K562 (cell line): ENCODE measurements around the gene ELF2. TPM values are rescaled to one million over a fixed set of nuclear protein-coding genes. Genes with fewer than 3 reads are reported as not detected.

Experiments
- ATF7 ChIP-seq: fragments of 450-650 bp; IDR thresholded peaks from 2 replicates; pipeline ENCODE4 v1.7.1; 2014; ENCODE audit warnings: mild to moderate bottlenecking, moderate library complexity
- CBFA2T3 ChIP-seq: fragments of 450-650 bp; IDR thresholded peaks from 2 replicates; pipeline ENCODE4 v1.6.1; 2017
- CHD2 ChIP-seq: IDR thresholded peaks from 2 replicates; pipeline ENCODE4 v1.6.1; 2011; ENCODE audit warnings: low read depth, low read length
- E2F1 ChIP-seq: sonication (generic); formaldehyde crosslinking; IDR thresholded peaks from 2 replicates; pipeline ENCODE4 v1.8.1; 2023; ENCODE audit warnings: mild to moderate bottlenecking, missing genetic modification reagents, moderate library complexity
- ETV1 ChIP-seq: fragments of 450-650 bp; conservative IDR thresholded peaks from 2 replicates; pipeline ENCODE4 v1.6.1; 2016; ENCODE audit warnings: missing genetic modification characterization, control low read depth, low read depth, missing compliant biosample characterization
- MBD2 ChIP-seq: sonication (generic); IDR thresholded peaks from 2 replicates; pipeline ENCODE4 v1.6.1; 2016; ENCODE audit warnings: low read depth, borderline replicate concordance
- NR3C1 ChIP-seq: sonication (generic); formaldehyde crosslinking; IDR thresholded peaks from 2 replicates; pipeline ENCODE4 v1.8.1; 2022; ENCODE audit warnings: missing genetic modification reagents
- RREB1 ChIP-seq: fragments of 250-450 bp; sonication (Bioruptor Pico); IDR thresholded peaks from 2 replicates; pipeline ENCODE4 v1.4.0; 2020
- SMARCA5 ChIP-seq: fragments of 450-650 bp; IDR thresholded peaks from 2 replicates; pipeline ENCODE4 v1.6.1; 2016
- SRF ChIP-seq, 2 experiments: fragments of 250-450, 450-650 bp in 1 of 2; sonication (Bioruptor Pico) in 1 of 2; sonication (generic) in 1 of 2; formaldehyde crosslinking; IDR thresholded peaks; 2 replicates each; pipeline versions ENCODE4 v1.5.0 to v1.5.1; 2020 to 2022; ENCODE audit warnings: mild to moderate bottlenecking in 1 of 2, missing genetic modification reagents in 1 of 2
- STAG1 ChIP-seq: sonication (generic); formaldehyde crosslinking; IDR thresholded peaks from 2 replicates; pipeline ENCODE4 v1.5.0; 2020; ENCODE audit warnings: missing genetic modification reagents, borderline replicate concordance
- TAF9B ChIP-seq: fragments of 450-650 bp; IDR thresholded peaks from 2 replicates; pipeline ENCODE4 v1.6.1; 2018; ENCODE audit warnings: mild to moderate bottlenecking; ENCODE audit not compliant: partially characterized antibody
- polyA plus RNA-seq, 8 experiments: library from polyadenylated mRNA; depleted of rRNA in 4 of 8; stranded (reverse) in 5 of 8; unstranded in 3 of 8; fragments of >200 nt; fragmentation: Nextera tagmentation in 2 of 8; fragmentation: Illumina TruSeq in 1 of 8; extraction: Ambion mirVana in 2 of 8; extraction: Trizol in 1 of 8; gene quantifications; 2 replicates each; pipeline versions ENCODE4 v1.2.1 to v1.2.3, GENCODE V29; 2011 to 2014; ENCODE audit warnings: inconsistent platforms in 1 of 8, missing spikeins in 1 of 8
- total RNA-seq, 7 experiments: library from RNA; depleted of rRNA in 6 of 7; stranded (reverse); fragments of >200 nt in 6 of 7; fragmentation: Illumina TruSeq in 2 of 7; extraction: Trizol in 2 of 7; gene quantifications; 2 replicates each; pipeline versions ENCODE4 v1.2.1 to v1.2.3, GENCODE V29; 2011 to 2021; ENCODE audit warnings: low replicate concordance in 1 of 7
- TF ChIP-seq, protein P1 (sequence below): fragments of 250-450 bp; sonication (Bioruptor Pico); IDR thresholded peaks from 2 replicates; pipeline ENCODE4 v1.8.0; 2021; ENCODE audit warnings: mild to moderate bottlenecking, moderate library complexity
- TF ChIP-seq, protein P2 (sequence below): fragments of 250-450 bp; sonication (Bioruptor Pico); IDR thresholded peaks from 2 replicates; pipeline ENCODE4 v1.8.0; 2021; ENCODE audit warnings: moderate library complexity, mild to moderate bottlenecking, inconsistent platforms
- TF ChIP-seq, protein P3 (sequence below): fragments of 250-450 bp; sonication (Bioruptor Pico); IDR thresholded peaks from 2 replicates; pipeline ENCODE4 v1.4.0; 2020; ENCODE audit warnings: mild to moderate bottlenecking, moderate library complexity

The ELF2 gene
- total and polyA plus RNA-seq, 9 of the 15 experiments (the other 6 are each of a cell fraction or from before 2014, with no cell fraction given) = 9.4 to 58.7 (median 41.6) TPM

- TF ChIP-seq, protein P1, sequence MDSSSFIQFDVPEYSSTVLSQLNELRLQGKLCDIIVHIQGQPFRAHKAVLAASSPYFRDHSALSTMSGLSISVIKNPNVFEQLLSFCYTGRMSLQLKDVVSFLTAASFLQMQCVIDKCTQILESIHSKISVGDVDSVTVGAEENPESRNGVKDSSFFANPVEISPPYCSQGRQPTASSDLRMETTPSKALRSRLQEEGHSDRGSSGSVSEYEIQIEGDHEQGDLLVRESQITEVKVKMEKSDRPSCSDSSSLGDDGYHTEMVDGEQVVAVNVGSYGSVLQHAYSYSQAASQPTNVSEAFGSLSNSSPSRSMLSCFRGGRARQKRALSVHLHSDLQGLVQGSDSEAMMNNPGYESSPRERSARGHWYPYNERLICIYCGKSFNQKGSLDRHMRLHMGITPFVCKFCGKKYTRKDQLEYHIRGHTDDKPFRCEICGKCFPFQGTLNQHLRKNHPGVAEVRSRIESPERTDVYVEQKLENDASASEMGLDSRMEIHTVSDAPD (CRISPR knock-in tag) = no peak
- TF ChIP-seq E2F1 (no peak), CHD2 (no peak), ETV1 (no peak), STAG1 (CRISPR knock-in tag) (no peak), MBD2 (no peak), TAF9B (no peak), RREB1 (CRISPR knock-in tag) (peak; percentile 22; the same call in 1 of the 2 replicates), ATF7 (no peak), NR3C1 (CRISPR knock-in tag) (no peak), SMARCA5 (no peak), CBFA2T3 (no peak), SRF (CRISPR knock-in tag; IDR thresholded peaks at IDR 0.05) (no peak)
- TF ChIP-seq, protein P2, sequence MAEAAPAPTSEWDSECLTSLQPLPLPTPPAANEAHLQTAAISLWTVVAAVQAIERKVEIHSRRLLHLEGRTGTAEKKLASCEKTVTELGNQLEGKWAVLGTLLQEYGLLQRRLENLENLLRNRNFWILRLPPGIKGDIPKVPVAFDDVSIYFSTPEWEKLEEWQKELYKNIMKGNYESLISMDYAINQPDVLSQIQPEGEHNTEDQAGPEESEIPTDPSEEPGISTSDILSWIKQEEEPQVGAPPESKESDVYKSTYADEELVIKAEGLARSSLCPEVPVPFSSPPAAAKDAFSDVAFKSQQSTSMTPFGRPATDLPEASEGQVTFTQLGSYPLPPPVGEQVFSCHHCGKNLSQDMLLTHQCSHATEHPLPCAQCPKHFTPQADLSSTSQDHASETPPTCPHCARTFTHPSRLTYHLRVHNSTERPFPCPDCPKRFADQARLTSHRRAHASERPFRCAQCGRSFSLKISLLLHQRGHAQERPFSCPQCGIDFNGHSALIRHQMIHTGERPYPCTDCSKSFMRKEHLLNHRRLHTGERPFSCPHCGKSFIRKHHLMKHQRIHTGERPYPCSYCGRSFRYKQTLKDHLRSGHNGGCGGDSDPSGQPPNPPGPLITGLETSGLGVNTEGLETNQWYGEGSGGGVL (CRISPR knock-in tag) = no peak
- TF ChIP-seq, protein P3, sequence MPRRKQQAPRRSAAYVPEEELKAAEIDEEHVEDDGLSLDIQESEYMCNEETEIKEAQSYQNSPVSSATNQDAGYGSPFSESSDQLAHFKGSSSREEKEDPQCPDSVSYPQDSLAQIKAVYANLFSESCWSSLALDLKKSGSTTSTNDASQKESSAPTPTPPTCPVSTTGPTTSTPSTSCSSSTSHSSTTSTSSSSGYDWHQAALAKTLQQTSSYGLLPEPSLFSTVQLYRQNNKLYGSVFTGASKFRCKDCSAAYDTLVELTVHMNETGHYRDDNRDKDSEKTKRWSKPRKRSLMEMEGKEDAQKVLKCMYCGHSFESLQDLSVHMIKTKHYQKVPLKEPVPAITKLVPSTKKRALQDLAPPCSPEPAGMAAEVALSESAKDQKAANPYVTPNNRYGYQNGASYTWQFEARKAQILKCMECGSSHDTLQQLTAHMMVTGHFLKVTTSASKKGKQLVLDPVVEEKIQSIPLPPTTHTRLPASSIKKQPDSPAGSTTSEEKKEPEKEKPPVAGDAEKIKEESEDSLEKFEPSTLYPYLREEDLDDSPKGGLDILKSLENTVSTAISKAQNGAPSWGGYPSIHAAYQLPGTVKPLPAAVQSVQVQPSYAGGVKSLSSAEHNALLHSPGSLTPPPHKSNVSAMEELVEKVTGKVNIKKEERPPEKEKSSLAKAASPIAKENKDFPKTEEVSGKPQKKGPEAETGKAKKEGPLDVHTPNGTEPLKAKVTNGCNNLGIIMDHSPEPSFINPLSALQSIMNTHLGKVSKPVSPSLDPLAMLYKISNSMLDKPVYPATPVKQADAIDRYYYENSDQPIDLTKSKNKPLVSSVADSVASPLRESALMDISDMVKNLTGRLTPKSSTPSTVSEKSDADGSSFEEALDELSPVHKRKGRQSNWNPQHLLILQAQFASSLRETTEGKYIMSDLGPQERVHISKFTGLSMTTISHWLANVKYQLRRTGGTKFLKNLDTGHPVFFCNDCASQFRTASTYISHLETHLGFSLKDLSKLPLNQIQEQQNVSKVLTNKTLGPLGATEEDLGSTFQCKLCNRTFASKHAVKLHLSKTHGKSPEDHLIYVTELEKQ = no peak
These were observed 161.0 kb downstream of the ELF2 start (continued) for GRCh38 chr4:139015948-139016471.
